ENCODE measurements around the gene ADAM23. TPM values are rescaled to one million over a fixed set of nuclear protein-coding genes. Genes with fewer than 3 reads are reported as not detected.

ADAM23 gene
- total and polyA plus RNA-seq, 2 of the 13 experiments (the other 11 are each of a cell fraction or from before 2014, with no cell fraction given) = 0.04 TPM; not detected in 1

DNA sequence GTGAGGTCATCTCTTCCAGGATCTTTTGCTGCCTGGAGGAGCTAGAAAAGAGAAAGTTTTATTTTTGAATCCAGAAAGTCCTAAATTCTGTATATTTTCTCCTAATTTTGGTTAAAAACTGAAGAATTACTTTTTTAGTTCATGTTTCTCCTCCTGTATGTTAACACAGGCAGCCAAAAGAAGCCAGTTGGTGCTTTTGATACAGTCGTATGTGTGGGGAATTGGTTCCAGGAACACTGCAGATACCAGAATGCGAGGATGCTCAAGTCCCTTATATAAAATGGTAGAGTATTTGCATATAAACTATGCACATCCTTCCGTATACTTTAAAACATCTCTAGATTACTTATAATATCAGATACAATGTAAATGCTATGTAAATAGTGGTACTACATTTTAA is 22.6 kb upstream of the ADAM23 start:
- WGBS (ENCODE audit: low lambda C conversion rate) = 1% methylated on average over 3 of the region's 3 CpGs
- Histone ChIP-seq H2AFZ (ENCODE audit: low read length) (no peak overlapping the region), H3K27ac (ENCODE audit: extremely low read length, insufficient read depth, low read length) (no peak overlapping the region), H3K9ac (ENCODE audit: insufficient read depth, low read depth, low read length) (no peak overlapping the region), H3K79me2 (ENCODE audit: insufficient read depth, low read length) (no peaks in the 10 kb centered on the region), H3K4me3 (replicated peaks in 1 of 3; ENCODE audit: insufficient read depth in 1 of 3, low read depth in 2 of 3, low read length in 3 of 3) (no peak overlapping the region), H3K36me3 (replicated peaks in 1 of 2; ENCODE audit: control insufficient read depth in 1 of 2, insufficient read depth in 2 of 2, low read length in 2 of 2) (no peaks in the 10 kb centered on the region), H3K4me2 (ENCODE audit: low read depth, low read length) (no peak overlapping the region), H3K27me3 (ENCODE audit: control insufficient read depth in 1 of 2, insufficient read depth in 2 of 2, low read length in 2 of 2) (no peaks in the 10 kb centered on the region), H4K20me1 (ENCODE audit: insufficient read depth, low read length) (no peaks in the 10 kb centered on the region), H3K9me3 (ENCODE audit: low read length) (no peaks in the 10 kb centered on the region), H3K4me1 (ENCODE audit: insufficient read depth, low read length) (no peaks in the 10 kb centered on the region)
- in situ Hi-C loops (cut with HindIII; ENCODE audit: extremely low pct_ligation_motif_present, low pct_unique_long_range_greater_than_20kb) (no loop called here), intact Hi-C loops (cut with micrococcal nuclease; ENCODE audit: unreplicated experiment) (no loop called here)
- ChIA-PET CTCF (ENCODE audit: low intra/inter-chr PET ratio, low total read pairs) (no interaction called here), POLR2A (no interaction called here)
- no peak for TF ChIP-seq ZNF124 (CRISPR knock-in tag; IDR thresholded peaks at IDR 0.05)
- TF ChIP-seq PPARG (CRISPR knock-in tag; conservative IDR thresholded peaks at IDR 0.05) = no peak
- TF ChIP-seq, protein P1, sequence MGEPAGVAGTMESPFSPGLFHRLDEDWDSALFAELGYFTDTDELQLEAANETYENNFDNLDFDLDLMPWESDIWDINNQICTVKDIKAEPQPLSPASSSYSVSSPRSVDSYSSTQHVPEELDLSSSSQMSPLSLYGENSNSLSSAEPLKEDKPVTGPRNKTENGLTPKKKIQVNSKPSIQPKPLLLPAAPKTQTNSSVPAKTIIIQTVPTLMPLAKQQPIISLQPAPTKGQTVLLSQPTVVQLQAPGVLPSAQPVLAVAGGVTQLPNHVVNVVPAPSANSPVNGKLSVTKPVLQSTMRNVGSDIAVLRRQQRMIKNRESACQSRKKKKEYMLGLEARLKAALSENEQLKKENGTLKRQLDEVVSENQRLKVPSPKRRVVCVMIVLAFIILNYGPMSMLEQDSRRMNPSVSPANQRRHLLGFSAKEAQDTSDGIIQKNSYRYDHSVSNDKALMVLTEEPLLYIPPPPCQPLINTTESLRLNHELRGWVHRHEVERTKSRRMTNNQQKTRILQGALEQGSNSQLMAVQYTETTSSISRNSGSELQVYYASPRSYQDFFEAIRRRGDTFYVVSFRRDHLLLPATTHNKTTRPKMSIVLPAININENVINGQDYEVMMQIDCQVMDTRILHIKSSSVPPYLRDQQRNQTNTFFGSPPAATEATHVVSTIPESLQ (CRISPR knock-in tag; conservative IDR thresholded peaks at IDR 0.05) = no peak
- no peak for TF ChIP-seq ZMAT3 (CRISPR knock-in tag; conservative IDR thresholded peaks at IDR 0.05)
- no peak for TF ChIP-seq ZNF737 (CRISPR knock-in tag; IDR thresholded peaks at IDR 0.05; ENCODE audit: borderline replicate concordance)
- no peak for TF ChIP-seq ZNF326 (CRISPR knock-in tag; IDR thresholded peaks at IDR 0.05; ENCODE audit: borderline replicate concordance)
- no peak for TF ChIP-seq GABPA (IDR thresholded peaks at IDR 0.05; ENCODE audit: low read depth, low read length)
- no peak for TF ChIP-seq GABPA (CRISPR knock-in tag; IDR thresholded peaks at IDR 0.05; ENCODE audit: low read depth)
- TF ChIP-seq PHF21A (CRISPR knock-in tag; IDR thresholded peaks at IDR 0.05) = no peak
- TF ChIP-seq, protein P2, sequence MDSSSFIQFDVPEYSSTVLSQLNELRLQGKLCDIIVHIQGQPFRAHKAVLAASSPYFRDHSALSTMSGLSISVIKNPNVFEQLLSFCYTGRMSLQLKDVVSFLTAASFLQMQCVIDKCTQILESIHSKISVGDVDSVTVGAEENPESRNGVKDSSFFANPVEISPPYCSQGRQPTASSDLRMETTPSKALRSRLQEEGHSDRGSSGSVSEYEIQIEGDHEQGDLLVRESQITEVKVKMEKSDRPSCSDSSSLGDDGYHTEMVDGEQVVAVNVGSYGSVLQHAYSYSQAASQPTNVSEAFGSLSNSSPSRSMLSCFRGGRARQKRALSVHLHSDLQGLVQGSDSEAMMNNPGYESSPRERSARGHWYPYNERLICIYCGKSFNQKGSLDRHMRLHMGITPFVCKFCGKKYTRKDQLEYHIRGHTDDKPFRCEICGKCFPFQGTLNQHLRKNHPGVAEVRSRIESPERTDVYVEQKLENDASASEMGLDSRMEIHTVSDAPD (CRISPR knock-in tag; IDR thresholded peaks at IDR 0.05) = no peak
- no peak for TF ChIP-seq NFYB (CRISPR knock-in tag; IDR thresholded peaks at IDR 0.05)
- TF ChIP-seq ZNF558 (CRISPR knock-in tag; IDR thresholded peaks at IDR 0.05; ENCODE audit: borderline replicate concordance) = no peak
- no peak for TF ChIP-seq PHF8 (CRISPR knock-in tag; IDR thresholded peaks at IDR 0.05)
- no TSS peak for BruUV-seq (replicated peaks)
- ATAC-seq = no peak
- no peak for FAIRE-seq
- DNase-seq (ENCODE audit: low spot score) = no peak

Measured in HepG2 (cell line).